Ovary (tissue), 9 donors: ENCODE data around the gene SLC22A23. TPM values are rescaled to one million over a fixed set of nuclear protein-coding genes. Genes with fewer than 3 reads are reported as not detected.

Experiments used
- DNase-seq, 5 donors: peaks; one replicate each; pipeline ENCODE4 v3.0.0-alpha.2; 2019 to 2020
- H3K27ac ChIP-seq, 2 donors: fragments of 200-600 bp; one replicate each; pipeline versions ENCODE4 v1.5.1 to v1.8.0; 2019 to 2022
- H3K27me3 ChIP-seq: fragments of 200-600 bp; one replicate; pipeline ENCODE4 v1.8.0; 2022
- H3K36me3 ChIP-seq: fragments of 200-600 bp; sonication (generic); one replicate; pipeline ENCODE4 v1.5.1; 2019
- H3K4me1 ChIP-seq: one replicate; pipeline ENCODE4 v1.8.1; 2013; ENCODE audit warnings: mild to moderate bottlenecking, moderate library complexity; ENCODE audit not compliant: insufficient read depth
- H3K4me3 ChIP-seq: fragments of 200-600 bp; sonication (generic); one replicate; pipeline ENCODE4 v1.5.1; 2017
- H3K9me3 ChIP-seq, 2 donors: fragments of 200-600 bp in 1 of 2; sonication (generic) in 1 of 2; one replicate each; pipeline versions ENCODE4 v1.5.1 to v1.8.1; 2013 to 2019; ENCODE audit warnings: mild to moderate bottlenecking in 1 of 2, moderate library complexity in 1 of 2
- CTCF ChIP-seq, 3 donors: fragments of 450-650 bp in 2 of 3; fragments of 200-600 bp in 1 of 3; IDR thresholded peaks; one replicate each; pipeline versions ENCODE4 v1.5.1 to v1.8.0; 2016 to 2022; ENCODE audit warnings: antibody characterized with exemption in 3 of 3, mild to moderate bottlenecking in 1 of 3
- EP300 ChIP-seq: sonication (generic); formaldehyde crosslinking; IDR thresholded peaks from one replicate; pipeline ENCODE4 v1.6.1; 2017; ENCODE audit warnings: antibody characterized with exemption
- POLR2A ChIP-seq: fragments of 450-650 bp; IDR thresholded peaks from one replicate; pipeline ENCODE4 v1.6.1; 2017; ENCODE audit warnings: antibody characterized with exemption, mild to moderate bottlenecking, moderate library complexity
- WGBS, 3 donors: extraction: QIAGEN DNeasy Blood & Tissue Kit in 1 of 3; methylation state at CpG; one replicate each; pipeline versions ENCODE4 v1.1.5 to v1.1.7; 2013 to 2017; 5-methylcytosine and 5-hydroxymethylcytosine counted together
- intact Hi-C, 4 donors: fragments of 100-400 bp; cut with DNase I; formaldehyde crosslinking; loops; one replicate each; pipeline versions ENCODE4 v1.11.0 to v1.15.1; 2022 to 2023
- polyA plus RNA-seq, 2 donors: library from polyadenylated mRNA; stranded (reverse); fragments of 200-250 nt in 1 of 2; fragments of 350-450 nt in 1 of 2; fragmentation: Illumina TruSeq in 1 of 2; extraction: RNeasy Lipid Tissue Mini Kit (QIAGEN cat#74804) in 1 of 2; gene quantifications; one replicate each; pipeline ENCODE4 v1.2.3, GENCODE V29; 2013 to 2014
- total RNA-seq, 7 donors: library from RNA; depleted of rRNA in 2 of 7; stranded (reverse); fragments of >200 nt in 2 of 7; fragmentation: NEBNext Ultra II Directional in 3 of 7; extraction: Animal tissue kit (Norgen Biotek cat#: 25700) in 3 of 7; gene quantifications; one replicate each; pipeline versions ENCODE4 v1.1.0 to v1.2.4, GENCODE V29; 2016 to 2023
- donor health status: DM: no; HTN: no; CAD: no; lungs with moderate emphysema.
- donor health status: DM: no; HTN: no; CAD: no.
- donor health status: Bipolar disorder and iron deficiency.
- donor health status: DM: yes; HTN: yes; CAD: no.
- donor health status: DM: no; HTN: no; CAD: no.
- donor health status: DM: yes; HTN: yes; CAD: no.

SLC22A23 gene
- total and polyA plus RNA-seq, 9 donors, result 2.3 to 31.0 (median 5.2) TPM

- 69 to 70% (median 70%) methylated on average over 7 of the region's 7 CpGs for WGBS, 3 donors
- intact Hi-C loops, result no loop called here
- no peak for TF ChIP-seq POLR2A
- TF ChIP-seq CTCF (IDR thresholded peaks at IDR 0.05), result no peak
- TF ChIP-seq EP300, result no peak
- no peaks in the 10 kb centered on the region for H3K36me3 ChIP-seq
- no peaks in the 10 kb centered on the region for H3K9me3 ChIP-seq
- no peaks in the 10 kb centered on the region for H3K4me1 ChIP-seq
- no peak overlapping the region for H3K27ac ChIP-seq
- no peak overlapping the region for H3K4me3 ChIP-seq
- H3K27me3 ChIP-seq, result no peaks in the 10 kb centered on the region
- DNase-seq, result no peak
These were observed 32.3 kb upstream of the SLC22A23 start for GRCh38 chr6:3489027-3489757.

GRCh38 chr6:3484946-3485345 is 28.1 kb upstream of the SLC22A23 start:
- Histone ChIP-seq H3K9me3 (peaks cover 0 to 4% of the 10 kb centered on the region in 2 donors), H3K27me3 (no peaks in the 10 kb centered on the region), H3K27ac (no peak overlapping the region), H3K36me3 (no peaks in the 10 kb centered on the region), H3K4me1 (no peaks in the 10 kb centered on the region), H3K4me3 (no peak overlapping the region)
- no peak for TF ChIP-seq CTCF (IDR thresholded peaks at IDR 0.05)
- TF ChIP-seq POLR2A, result no peak
- no peak for TF ChIP-seq EP300
- DNase-seq, result no peak
- 77 to 85% (median 80%) methylated on average over 11 of the region's 11 CpGs for WGBS, 3 donors
- intact Hi-C loops, result no loop called here

- H3K36me3 ChIP-seq, result no peaks in the 10 kb centered on the region
- H3K9me3 ChIP-seq, result peaks cover 0 to 4% of the 10 kb centered on the region in 2 donors
- H3K27me3 ChIP-seq, result no peaks in the 10 kb centered on the region
- DNase-seq, result no peak
- TF ChIP-seq CTCF (IDR thresholded peaks at IDR 0.05) (no peak), POLR2A (no peak), EP300 (no peak)
- H3K4me3 ChIP-seq, result no peak overlapping the region
- H3K27ac ChIP-seq, result no peak overlapping the region
- intact Hi-C loops, result no loop called here
- WGBS, 3 donors, result 71 to 83% (median 76%) methylated on average over 8 of the region's 8 CpGs
- no peaks in the 10 kb centered on the region for H3K4me1 ChIP-seq
These were observed 27.3 kb upstream of the SLC22A23 start for GRCh38 chr6:3484192-3484591.

GRCh38 chr6:3483675-3484074 is 26.8 kb upstream of the SLC22A23 start:
- Histone ChIP-seq H3K9me3 (peaks cover 0 to 4% of the 10 kb centered on the region in 2 donors), H3K27ac (no peak overlapping the region), H3K4me3 (no peak overlapping the region), H3K4me1 (no peaks in the 10 kb centered on the region), H3K27me3 (no peaks in the 10 kb centered on the region), H3K36me3 (no peaks in the 10 kb centered on the region)
- DNase-seq, result no peak
- no peak for TF ChIP-seq CTCF (IDR thresholded peaks at IDR 0.05)
- TF ChIP-seq EP300, result no peak
- 97 to 100% (median 99%) methylated on average over 2 of the region's 2 CpGs for WGBS, 3 donors
- intact Hi-C loops, result no loop called here
